Central memory CD8-positive, alpha-beta T cell (primary cell): ENCODE results near the gene CAMK1D.
A peak's percentile ranks its signal among the peaks of the same experiment; 100 is the strongest.
"Not testable (repeated sequence)": the region's sequence is repeated elsewhere in the genome, so short reads cannot be mapped to it uniquely, and the experiment has no call there.

ENCODE experiments used
- ATAC-seq: fragments of 150-1000 bp; cut with Tn5 transposase; replicated peaks from 2 replicates; pipeline ENCODE4 v1.10.0; 2022; ENCODE audit warnings: mild to moderate bottlenecking, moderate FRiP score, moderate number of reproducible peaks; ENCODE audit not compliant: poor library complexity, severe bottlenecking; ENCODE audit errors: extremely low read depth
- DNase-seq, 2 donors: peaks; one replicate each; pipeline ENCODE4 v3.0.0; 2021; ENCODE audit warnings: low spot score in 2 of 2
- H3K27ac Mint-ChIP-seq: one replicate; pipeline ENCODE4 v1.8.0; 2022; ENCODE audit warnings: low read depth, mild to moderate bottlenecking, moderate library complexity, mixed read lengths
- H3K27me3 Mint-ChIP-seq: one replicate; pipeline ENCODE4 v1.8.0; 2022; ENCODE audit warnings: mixed read lengths
- H3K36me3 Mint-ChIP-seq: one replicate; pipeline ENCODE4 v1.8.0; 2022; ENCODE audit warnings: mild to moderate bottlenecking, moderate library complexity, mixed read lengths; ENCODE audit not compliant: insufficient read depth
- H3K4me1 Mint-ChIP-seq: one replicate; pipeline ENCODE4 v1.8.0; 2022; ENCODE audit warnings: mixed read lengths
- H3K4me3 Mint-ChIP-seq: one replicate; pipeline ENCODE4 v1.8.0; 2022; ENCODE audit warnings: mild to moderate bottlenecking, moderate library complexity, mixed read lengths
- H3K9me3 Mint-ChIP-seq: one replicate; pipeline ENCODE4 v1.8.0; 2022; ENCODE audit warnings: mixed read lengths

Gene CAMK1D

GRCh38 chr10:12328312-12328711, 21.0 kb upstream of the CAMK1D start:
- H3K27ac Mint-ChIP-seq, H3K36me3 Mint-ChIP-seq, ATAC-seq, H3K4me1 Mint-ChIP-seq, H3K4me3 Mint-ChIP-seq, DNase-seq, H3K9me3 Mint-ChIP-seq, H3K27me3 Mint-ChIP-seq: not testable (repeated sequence)

GRCh38 chr10:12332572-12333379, 16.6 kb upstream of the CAMK1D start:
- Mint-ChIP-seq H3K4me3 (no peak overlapping the region), H3K4me1 (peaks cover 6% of the 10 kb centered on the region), H3K36me3 (no peaks in the 10 kb centered on the region), H3K9me3 (no peaks in the 10 kb centered on the region), H3K27me3 (no peaks in the 10 kb centered on the region), H3K27ac (no peak overlapping the region)
- no peak for DNase-seq
- ATAC-seq, result no peak

GRCh38 chr10:12333380-12334185, 15.8 kb upstream of the CAMK1D start:
- Mint-ChIP-seq H3K36me3 (no peaks in the 10 kb centered on the region), H3K27me3 (no peaks in the 10 kb centered on the region), H3K9me3 (no peaks in the 10 kb centered on the region), H3K4me3 (no peak overlapping the region), H3K4me1 (peaks cover 6% of the 10 kb centered on the region), H3K27ac (peak overlapping the region; percentile 74)
- DNase-seq (no peak), ATAC-seq (peak; percentile 65)

- peak overlapping the region; percentile 74 for H3K27ac Mint-ChIP-seq
- no peak for ATAC-seq
- H3K9me3 Mint-ChIP-seq, result no peaks in the 10 kb centered on the region
- H3K4me3 Mint-ChIP-seq, result no peak overlapping the region
- H3K27me3 Mint-ChIP-seq, result no peaks in the 10 kb centered on the region
- peaks cover 6% of the 10 kb centered on the region for H3K4me1 Mint-ChIP-seq
- no peaks in the 10 kb centered on the region for H3K36me3 Mint-ChIP-seq
- DNase-seq, result no peak
Measured at GRCh38 chr10:12334186-12334530, 15.2 kb upstream of the CAMK1D start.

GRCh38 chr10:12335169-12335568, 14.2 kb upstream of the CAMK1D start:
- not testable (repeated sequence) for H3K36me3 Mint-ChIP-seq, ATAC-seq, H3K4me1 Mint-ChIP-seq, DNase-seq, H3K4me3 Mint-ChIP-seq, H3K27me3 Mint-ChIP-seq, H3K9me3 Mint-ChIP-seq, H3K27ac Mint-ChIP-seq

- Mint-ChIP-seq H3K4me1 (peaks cover 12% of the 10 kb centered on the region), H3K27me3 (no peaks in the 10 kb centered on the region), H3K4me3 (no peak overlapping the region), H3K9me3 (no peaks in the 10 kb centered on the region), H3K36me3 (no peaks in the 10 kb centered on the region), H3K27ac (no peak overlapping the region)
- ATAC-seq (no peak), DNase-seq (no peak)
Measured at GRCh38 chr10:12337453-12338372, 11.6 kb upstream of the CAMK1D start.

GRCh38 chr10:12338981-12339380, 10.4 kb upstream of the CAMK1D start:
- H3K36me3 Mint-ChIP-seq, result no peaks in the 10 kb centered on the region
- peaks cover 8% of the 10 kb centered on the region for H3K4me1 Mint-ChIP-seq

GRCh38 chr10:12340371-12340770, 9.0 kb upstream of the CAMK1D start:
- DNase-seq (no peak), ATAC-seq (no peak)
- peaks cover 6% of the 10 kb centered on the region for H3K4me1 Mint-ChIP-seq
- H3K27ac Mint-ChIP-seq, result no peak overlapping the region
- peaks cover 6% of the 10 kb centered on the region for H3K9me3 Mint-ChIP-seq
- H3K36me3 Mint-ChIP-seq, result no peaks in the 10 kb centered on the region
- H3K27me3 Mint-ChIP-seq, result no peaks in the 10 kb centered on the region
- no peak overlapping the region for H3K4me3 Mint-ChIP-seq

More at GRCh38 chr10:12338981-12339380, 10.4 kb upstream of the CAMK1D start:
- Mint-ChIP-seq H3K4me3 (no peak overlapping the region), H3K9me3 (peaks cover 6% of the 10 kb centered on the region), H3K27me3 (no peaks in the 10 kb centered on the region), H3K27ac (no peak overlapping the region)
- ATAC-seq (no peak), DNase-seq (no peak)

- no peak for ATAC-seq
- no peaks in the 10 kb centered on the region for H3K36me3 Mint-ChIP-seq
Measured at GRCh38 chr10:12340937-12341336, 8.4 kb upstream of the CAMK1D start.

GRCh38 chr10:12341526-12341925, 7.8 kb upstream of the CAMK1D start:
- DNase-seq (no peak), ATAC-seq (no peak)
- Mint-ChIP-seq H3K27ac (no peak overlapping the region), H3K9me3 (peaks cover 6% of the 10 kb centered on the region), H3K4me1 (peaks cover 6% of the 10 kb centered on the region), H3K27me3 (no peaks in the 10 kb centered on the region), H3K4me3 (no peak overlapping the region), H3K36me3 (no peaks in the 10 kb centered on the region)

More at GRCh38 chr10:12340937-12341336, 8.4 kb upstream of the CAMK1D start:
- peaks cover 6% of the 10 kb centered on the region for H3K4me1 Mint-ChIP-seq
- DNase-seq, result no peak
- no peaks in the 10 kb centered on the region for H3K27me3 Mint-ChIP-seq
- H3K27ac Mint-ChIP-seq, result no peak overlapping the region
- peaks cover 6% of the 10 kb centered on the region for H3K9me3 Mint-ChIP-seq
- H3K4me3 Mint-ChIP-seq, result no peak overlapping the region

GRCh38 chr10:12344375-12345110, 4.8 kb upstream of the CAMK1D start:
- Mint-ChIP-seq H3K27me3 (no peaks in the 10 kb centered on the region), H3K36me3 (peaks cover 13% of the 10 kb centered on the region), H3K4me1 (peaks cover 21% of the 10 kb centered on the region), H3K4me3 (no peak overlapping the region), H3K27ac (no peak overlapping the region), H3K9me3 (peaks cover 6% of the 10 kb centered on the region)
- ATAC-seq (no peak), DNase-seq (no peak)

GRCh38 chr10:12346707-12347106, 2.6 kb upstream of the CAMK1D start:
- Mint-ChIP-seq H3K36me3 (peaks cover 24% of the 10 kb centered on the region), H3K4me1 (peaks cover 27% of the 10 kb centered on the region), H3K27ac (no peak overlapping the region), H3K4me3 (no peak overlapping the region), H3K9me3 (peaks cover 6% of the 10 kb centered on the region), H3K27me3 (no peaks in the 10 kb centered on the region)
- ATAC-seq (no peak), DNase-seq (no peak)
